GM21619 (cell line): ENCODE results near the gene NDUFV2.
"Not testable (repeated sequence)": the region's sequence is repeated elsewhere in the genome, so short reads cannot be mapped to it uniquely, and the experiment has no call there.

Source experiments
- ATAC-seq: cut with Tn5 transposase; IDR thresholded peaks from one replicate; pipeline ENCODE4 v1.9.1; 2021; ENCODE audit not compliant: unreplicated experiment

The NDUFV2 gene

GRCh38 chr18:9147440-9148202 lies 45.1 kb downstream of the NDUFV2 start:
- ATAC-seq: peak; percentile 58

DNA sequence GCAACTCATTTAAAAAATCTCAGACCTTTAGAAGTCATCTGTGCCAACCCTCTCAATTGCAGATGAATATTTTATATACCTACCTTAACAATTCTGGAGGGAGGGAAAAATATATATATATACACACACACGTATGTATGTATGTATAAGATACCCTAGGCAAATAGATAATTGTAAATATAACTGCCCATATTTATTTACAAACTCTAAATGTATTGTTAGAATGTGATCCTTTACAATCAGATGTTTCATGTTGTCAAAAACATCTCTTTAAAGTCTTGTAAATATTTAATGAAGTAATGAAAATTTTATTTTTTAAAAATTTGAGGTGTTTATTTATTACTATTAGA lies 45.7 kb downstream of the NDUFV2 start:
- ATAC-seq: no peak

DNA sequence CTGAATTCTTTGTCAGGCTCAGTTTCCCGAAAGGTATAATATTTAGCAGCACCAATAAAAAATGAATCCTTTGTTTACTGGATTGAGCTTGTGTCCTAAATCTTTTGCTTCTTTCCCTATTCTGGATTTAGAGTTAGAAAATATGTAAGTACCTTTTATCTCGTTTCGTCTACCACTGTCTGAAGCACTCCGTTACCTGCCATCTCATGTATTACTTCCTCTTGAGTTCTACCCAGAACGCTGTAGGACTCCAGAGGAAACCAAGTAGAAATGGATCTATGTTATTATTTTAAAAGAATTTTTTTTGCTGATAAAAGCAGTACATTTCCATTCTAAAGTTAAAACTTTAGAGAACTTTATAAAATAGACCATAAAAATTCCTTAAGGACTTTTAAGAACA lies 47.6 kb downstream of the NDUFV2 start:
- no peak for ATAC-seq

- ATAC-seq: no peak
These were observed 50.8 kb downstream of the NDUFV2 start for GRCh38 chr18:9153256-9153655.

- ATAC-seq: no peak
These were observed 54.2 kb downstream of the NDUFV2 start for GRCh38 chr18:9156604-9157249.

DNA sequence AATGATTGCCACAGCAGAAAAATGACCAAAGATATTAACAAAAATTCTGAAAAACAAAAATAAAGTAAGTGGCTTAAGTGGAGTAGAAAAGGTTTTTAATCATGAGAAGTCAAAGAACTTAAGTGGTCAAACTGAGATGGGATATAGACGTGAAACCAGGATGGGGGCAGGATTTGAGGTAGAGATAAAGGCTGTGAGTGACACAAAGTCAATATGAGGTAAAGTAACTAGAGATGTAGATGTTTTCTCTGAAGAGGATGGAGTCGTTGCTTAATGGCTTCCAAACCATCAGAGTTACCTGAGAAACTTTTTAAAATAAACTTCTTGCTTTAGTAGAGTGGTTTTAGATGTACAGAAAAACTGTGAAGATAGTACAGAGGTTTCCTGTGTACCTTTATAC lies 55.3 kb downstream of the NDUFV2 start:
- no peak for ATAC-seq

- no peak for ATAC-seq
These were observed 57.5 kb downstream of the NDUFV2 start for GRCh38 chr18:9160014-9160413.

GRCh38 chr18:9162663-9163062 lies 60.2 kb downstream of the NDUFV2 start:
- ATAC-seq: not testable (repeated sequence)

GRCh38 chr18:9164149-9164548 lies 61.6 kb downstream of the NDUFV2 start:
- ATAC-seq: not testable (repeated sequence)

DNA sequence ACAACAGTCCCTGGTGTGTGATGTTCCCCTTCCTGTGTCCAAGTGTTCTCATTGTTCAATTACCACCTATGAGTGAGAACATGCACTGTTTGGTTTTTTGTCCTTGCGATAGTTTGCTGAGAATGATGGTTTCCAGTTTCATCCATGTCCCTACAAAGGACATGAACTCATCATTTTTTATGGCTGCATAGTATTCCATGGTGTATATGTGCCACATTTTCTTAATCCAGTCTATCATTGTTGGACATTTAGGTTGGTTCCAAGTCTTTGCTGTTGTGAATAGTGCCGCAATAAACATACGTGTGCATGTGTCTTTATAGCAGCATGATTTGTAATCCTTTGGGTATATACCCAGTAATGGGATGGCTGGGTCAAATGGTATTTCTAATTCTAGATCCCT lies 63.4 kb downstream of the NDUFV2 start:
- ATAC-seq: not testable (repeated sequence)

GRCh38 chr18:9169515-9169914 lies 67.0 kb downstream of the NDUFV2 start:
- not testable (repeated sequence) for ATAC-seq

GRCh38 chr18:9171919-9172318 lies 69.4 kb downstream of the NDUFV2 start:
- not testable (repeated sequence) for ATAC-seq

DNA sequence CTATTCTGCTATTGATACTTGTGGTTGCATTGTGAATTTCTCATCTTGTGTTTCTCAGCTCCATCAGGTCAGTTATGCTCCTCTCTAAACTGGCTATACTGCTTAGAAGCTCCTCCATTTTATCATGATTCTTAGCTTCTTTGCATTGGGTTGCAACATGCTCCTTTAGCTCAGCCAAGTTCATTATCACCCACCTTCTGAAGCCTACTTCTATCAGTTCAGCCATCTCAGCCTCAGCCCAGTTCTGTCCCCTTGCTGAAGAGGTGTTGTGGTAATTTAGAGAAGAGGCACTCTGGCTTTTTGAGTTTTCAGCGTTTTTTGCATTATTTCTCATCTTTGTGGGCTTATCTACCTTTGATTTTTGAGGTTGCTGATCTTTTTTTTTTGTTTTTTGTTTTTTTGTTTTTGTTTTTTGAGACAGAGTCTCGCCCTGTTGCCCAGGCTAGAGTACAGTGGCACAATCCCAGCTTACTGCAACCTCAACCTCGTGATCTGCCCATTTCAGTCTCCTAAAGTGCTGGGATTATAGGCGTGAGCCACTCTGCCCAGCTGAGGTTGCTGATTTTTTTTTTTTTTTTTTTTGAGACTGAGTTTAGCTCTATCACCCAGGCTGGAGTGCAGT lies 70.1 kb downstream of the NDUFV2 start:
- ATAC-seq: no peak

DNA sequence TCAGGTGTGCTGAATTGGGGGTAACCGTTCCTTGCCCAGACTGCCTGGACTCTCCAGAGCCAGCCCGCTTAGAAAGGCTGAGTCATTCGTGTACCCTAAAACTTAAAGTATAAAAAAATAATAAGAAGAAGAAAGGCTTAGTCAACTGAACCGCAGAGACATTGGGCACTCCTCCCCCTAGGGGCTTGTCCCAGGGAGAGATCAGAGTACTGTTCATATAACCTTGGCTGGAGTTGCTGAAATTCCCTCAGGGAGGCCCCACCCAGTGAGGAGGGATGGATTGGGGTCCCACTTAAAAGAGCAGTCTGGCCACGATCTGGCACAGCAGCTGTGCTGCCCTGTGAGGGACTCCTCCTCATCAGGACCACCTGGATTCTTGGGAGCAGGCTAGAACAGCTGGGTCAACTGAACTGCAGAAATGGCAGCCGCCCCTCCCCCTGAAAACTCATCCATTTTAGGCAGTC lies 71.3 kb downstream of the NDUFV2 start:
- no peak for ATAC-seq

GRCh38 chr18:9174302-9174701 lies 71.8 kb downstream of the NDUFV2 start:
- ATAC-seq: no peak

DNA sequence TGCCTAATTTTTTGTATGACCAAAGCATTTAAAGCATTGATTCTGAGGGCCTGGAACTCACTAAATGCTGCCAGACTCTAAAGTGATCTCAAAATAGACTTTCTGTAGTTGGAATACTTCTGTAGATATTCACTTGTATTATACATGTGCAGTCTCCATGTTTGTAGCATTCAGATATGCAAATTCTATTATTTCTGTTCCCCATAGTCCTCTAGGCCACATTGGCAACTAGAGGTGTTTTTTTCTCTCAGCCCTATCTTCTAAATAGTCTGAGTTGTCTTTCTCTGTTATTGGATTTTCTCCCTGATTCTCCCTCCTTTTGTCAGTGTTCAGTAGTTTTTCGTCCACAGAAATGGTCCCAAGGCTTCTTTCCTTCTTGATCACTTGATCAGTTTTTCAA lies 72.6 kb downstream of the NDUFV2 start:
- no peak for ATAC-seq

GRCh38 chr18:9177031-9177430 lies 74.5 kb downstream of the NDUFV2 start:
- no peak for ATAC-seq

DNA sequence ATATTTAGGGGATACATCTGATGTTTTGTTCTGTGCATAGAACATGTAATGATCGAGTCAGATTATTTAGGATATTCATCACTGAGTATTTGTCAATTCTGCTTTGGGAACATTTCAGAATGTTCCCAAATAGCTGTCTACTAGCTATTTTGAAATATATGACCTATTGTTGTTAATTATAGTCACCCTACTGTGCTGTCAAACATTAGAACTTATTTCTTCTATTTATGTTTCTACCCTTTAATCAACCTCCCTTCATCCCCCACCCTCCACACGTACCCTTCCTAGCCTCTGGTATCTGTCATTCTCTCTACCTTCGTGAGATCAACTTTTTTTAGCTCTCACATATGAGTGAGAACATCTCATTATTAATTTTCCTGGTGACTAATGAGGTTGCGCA lies 75.0 kb downstream of the NDUFV2 start:
- ATAC-seq: no peak

DNA sequence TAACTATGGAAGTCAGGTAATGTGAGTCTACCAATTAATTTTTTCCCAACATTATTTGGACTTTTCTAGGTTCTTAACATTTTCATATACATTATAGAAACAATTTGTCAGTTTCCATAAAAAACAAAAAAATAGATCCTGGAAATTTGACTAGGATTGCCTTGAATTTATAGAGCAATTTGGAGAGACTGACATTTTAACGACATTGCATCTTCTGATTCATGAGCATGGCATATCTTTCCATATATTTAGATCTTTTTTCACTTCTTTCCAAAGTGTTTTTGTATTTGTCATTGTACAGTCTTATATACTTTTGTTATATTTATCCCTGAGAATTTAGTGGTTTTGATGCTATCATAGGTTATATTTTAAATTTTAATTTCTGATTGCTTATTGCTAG lies 76.1 kb downstream of the NDUFV2 start:
- no peak for ATAC-seq

DNA sequence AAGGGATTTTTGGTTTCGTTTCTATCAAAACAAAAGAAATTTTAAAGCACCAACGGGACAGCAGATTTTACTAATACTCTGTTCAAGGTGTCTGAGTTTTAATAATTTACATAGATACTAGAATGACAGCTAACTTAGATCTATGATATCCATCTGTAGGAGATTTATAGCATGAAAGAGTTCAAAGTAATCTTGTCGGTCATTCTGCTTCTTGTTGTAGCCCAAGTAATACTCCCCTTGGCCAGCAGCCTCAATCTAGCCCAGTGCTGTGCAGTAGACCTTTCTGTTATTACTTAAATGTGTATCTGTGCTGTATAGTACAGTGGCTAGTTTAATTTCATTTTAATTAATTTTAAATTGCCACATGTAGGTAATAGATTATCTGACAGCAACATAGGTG lies 78.8 kb downstream of the NDUFV2 start:
- ATAC-seq: no peak

DNA sequence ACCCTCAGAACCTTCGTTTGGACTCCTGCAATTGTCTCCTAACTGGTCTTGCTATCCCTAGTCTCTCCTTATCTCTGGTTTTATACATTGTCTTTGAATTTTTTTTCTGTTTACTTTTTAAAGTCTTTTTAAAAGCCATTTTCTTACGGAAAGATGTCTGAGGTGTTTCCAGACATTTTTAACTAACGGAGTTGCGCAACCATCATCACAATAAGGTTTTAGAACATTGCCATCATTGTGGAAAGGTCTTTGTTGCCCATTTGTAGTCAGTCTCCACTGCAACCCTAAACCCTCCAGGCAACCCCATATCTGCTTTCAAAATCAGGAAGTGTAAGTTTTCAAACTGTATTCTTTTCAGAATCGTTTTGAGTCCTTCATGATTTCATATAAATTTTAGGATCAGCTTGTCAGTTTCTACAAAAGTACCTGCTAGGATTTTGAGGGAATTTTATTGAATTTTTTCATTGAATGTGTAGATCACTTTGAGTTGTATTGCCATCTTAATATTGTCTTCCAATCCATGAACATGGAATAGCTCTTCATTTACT lies 80.4 kb downstream of the NDUFV2 start:
- ATAC-seq: no peak
